Measurements from ENCODE around the gene GLI2. TPM values are rescaled to one million over a fixed set of nuclear protein-coding genes. Genes with fewer than 3 reads are reported as not detected.

Gene GLI2
- total RNA-seq, 1 experiment from 2014 or later = 6.2 TPM

DNA sequence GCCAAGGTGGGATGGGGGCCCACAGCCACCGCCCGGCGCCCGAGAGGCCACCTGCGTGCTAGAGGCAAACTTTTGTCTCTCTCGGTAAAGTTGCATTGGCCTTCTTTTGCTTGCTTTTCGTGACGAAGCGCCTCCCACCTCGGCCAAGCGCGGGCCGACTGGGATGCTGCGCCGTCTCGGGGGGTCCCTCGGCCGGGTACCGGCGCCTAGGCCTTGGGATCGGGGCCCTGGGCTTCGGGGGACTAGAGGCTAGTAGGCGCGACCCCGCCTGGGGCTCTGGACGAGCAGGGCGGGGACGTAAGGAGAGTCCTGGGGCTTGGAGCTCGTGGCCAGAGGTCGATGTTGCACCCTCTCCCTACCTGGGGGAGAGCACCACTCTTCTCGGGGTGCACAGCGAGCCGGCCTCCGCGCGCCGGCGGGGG is 545 bp downstream of the GLI2 start:
- no peaks in the 10 kb centered on the region for H3K27me3 ChIP-seq (ENCODE audit: control insufficient read depth, insufficient read depth, low read length)
- ATAC-seq (peak; percentile 37), DNase-seq (ENCODE audit: low read depth, low spot score) (no peak)
- no peak for TF ChIP-seq SIN3A (IDR thresholded peaks at IDR 0.05; ENCODE audit: borderline replicate concordance, insufficient read depth, low read depth, low read length)
- no peak for TF ChIP-seq TCF7L2 (IDR thresholded peaks at IDR 0.05; ENCODE audit: low read depth, low read length)
- TF ChIP-seq, protein P1, sequence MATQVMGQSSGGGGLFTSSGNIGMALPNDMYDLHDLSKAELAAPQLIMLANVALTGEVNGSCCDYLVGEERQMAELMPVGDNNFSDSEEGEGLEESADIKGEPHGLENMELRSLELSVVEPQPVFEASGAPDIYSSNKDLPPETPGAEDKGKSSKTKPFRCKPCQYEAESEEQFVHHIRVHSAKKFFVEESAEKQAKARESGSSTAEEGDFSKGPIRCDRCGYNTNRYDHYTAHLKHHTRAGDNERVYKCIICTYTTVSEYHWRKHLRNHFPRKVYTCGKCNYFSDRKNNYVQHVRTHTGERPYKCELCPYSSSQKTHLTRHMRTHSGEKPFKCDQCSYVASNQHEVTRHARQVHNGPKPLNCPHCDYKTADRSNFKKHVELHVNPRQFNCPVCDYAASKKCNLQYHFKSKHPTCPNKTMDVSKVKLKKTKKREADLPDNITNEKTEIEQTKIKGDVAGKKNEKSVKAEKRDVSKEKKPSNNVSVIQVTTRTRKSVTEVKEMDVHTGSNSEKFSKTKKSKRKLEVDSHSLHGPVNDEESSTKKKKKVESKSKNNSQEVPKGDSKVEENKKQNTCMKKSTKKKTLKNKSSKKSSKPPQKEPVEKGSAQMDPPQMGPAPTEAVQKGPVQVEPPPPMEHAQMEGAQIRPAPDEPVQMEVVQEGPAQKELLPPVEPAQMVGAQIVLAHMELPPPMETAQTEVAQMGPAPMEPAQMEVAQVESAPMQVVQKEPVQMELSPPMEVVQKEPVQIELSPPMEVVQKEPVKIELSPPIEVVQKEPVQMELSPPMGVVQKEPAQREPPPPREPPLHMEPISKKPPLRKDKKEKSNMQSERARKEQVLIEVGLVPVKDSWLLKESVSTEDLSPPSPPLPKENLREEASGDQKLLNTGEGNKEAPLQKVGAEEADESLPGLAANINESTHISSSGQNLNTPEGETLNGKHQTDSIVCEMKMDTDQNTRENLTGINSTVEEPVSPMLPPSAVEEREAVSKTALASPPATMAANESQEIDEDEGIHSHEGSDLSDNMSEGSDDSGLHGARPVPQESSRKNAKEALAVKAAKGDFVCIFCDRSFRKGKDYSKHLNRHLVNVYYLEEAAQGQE (IDR thresholded peaks at IDR 0.05; ENCODE audit: insufficient read depth in 1 of 2, low read depth in 2 of 2, low read length in 1 of 2) = no peak
- no peak for TF ChIP-seq POLR2AphosphoS5 (IDR thresholded peaks at IDR 0.05; ENCODE audit: low read depth, low read length)
- TF ChIP-seq, protein P2, sequence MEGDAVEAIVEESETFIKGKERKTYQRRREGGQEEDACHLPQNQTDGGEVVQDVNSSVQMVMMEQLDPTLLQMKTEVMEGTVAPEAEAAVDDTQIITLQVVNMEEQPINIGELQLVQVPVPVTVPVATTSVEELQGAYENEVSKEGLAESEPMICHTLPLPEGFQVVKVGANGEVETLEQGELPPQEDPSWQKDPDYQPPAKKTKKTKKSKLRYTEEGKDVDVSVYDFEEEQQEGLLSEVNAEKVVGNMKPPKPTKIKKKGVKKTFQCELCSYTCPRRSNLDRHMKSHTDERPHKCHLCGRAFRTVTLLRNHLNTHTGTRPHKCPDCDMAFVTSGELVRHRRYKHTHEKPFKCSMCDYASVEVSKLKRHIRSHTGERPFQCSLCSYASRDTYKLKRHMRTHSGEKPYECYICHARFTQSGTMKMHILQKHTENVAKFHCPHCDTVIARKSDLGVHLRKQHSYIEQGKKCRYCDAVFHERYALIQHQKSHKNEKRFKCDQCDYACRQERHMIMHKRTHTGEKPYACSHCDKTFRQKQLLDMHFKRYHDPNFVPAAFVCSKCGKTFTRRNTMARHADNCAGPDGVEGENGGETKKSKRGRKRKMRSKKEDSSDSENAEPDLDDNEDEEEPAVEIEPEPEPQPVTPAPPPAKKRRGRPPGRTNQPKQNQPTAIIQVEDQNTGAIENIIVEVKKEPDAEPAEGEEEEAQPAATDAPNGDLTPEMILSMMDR (IDR thresholded peaks at IDR 0.05) = no peak
- ChIA-PET CTCF (interaction anchor here (0.6 to 0.8 kb wide), 2 partner anchors 213 to 293 kb away, joined by 3 read pairs; no protein-coding TSS in a partner anchor), POLR2A (no interaction called here)
- H3K9me3 ChIP-seq (ENCODE audit: control insufficient read depth, insufficient read depth, low read depth, low read length) = no peaks in the 10 kb centered on the region
- H3K4me3 ChIP-seq (ENCODE audit: low read depth in 2 of 2, low read length in 2 of 2) = peak overlapping the region; percentile 66 to 72
- in situ Hi-C loops (cut with HindIII; ENCODE audit: low pct_unique_long_range_greater_than_20kb, low sequenced_read_pairs) (no loop called here), intact Hi-C loops (cut with micrococcal nuclease; ENCODE audit: unreplicated experiment) (no loop called here)
- BruUV-seq (replicated peaks) = no TSS peak
- peak overlapping the region; percentile 69; the same call in 1 of the 2 replicates for H3K27ac ChIP-seq (ENCODE audit: low read length)
- H3K36me3 ChIP-seq (ENCODE audit: control insufficient read depth, insufficient read depth, low read length) = no peaks in the 10 kb centered on the region
- H3K4me1 ChIP-seq (ENCODE audit: control insufficient read depth, insufficient read depth, low read length) = peaks cover 24% of the 10 kb centered on the region

DNA sequence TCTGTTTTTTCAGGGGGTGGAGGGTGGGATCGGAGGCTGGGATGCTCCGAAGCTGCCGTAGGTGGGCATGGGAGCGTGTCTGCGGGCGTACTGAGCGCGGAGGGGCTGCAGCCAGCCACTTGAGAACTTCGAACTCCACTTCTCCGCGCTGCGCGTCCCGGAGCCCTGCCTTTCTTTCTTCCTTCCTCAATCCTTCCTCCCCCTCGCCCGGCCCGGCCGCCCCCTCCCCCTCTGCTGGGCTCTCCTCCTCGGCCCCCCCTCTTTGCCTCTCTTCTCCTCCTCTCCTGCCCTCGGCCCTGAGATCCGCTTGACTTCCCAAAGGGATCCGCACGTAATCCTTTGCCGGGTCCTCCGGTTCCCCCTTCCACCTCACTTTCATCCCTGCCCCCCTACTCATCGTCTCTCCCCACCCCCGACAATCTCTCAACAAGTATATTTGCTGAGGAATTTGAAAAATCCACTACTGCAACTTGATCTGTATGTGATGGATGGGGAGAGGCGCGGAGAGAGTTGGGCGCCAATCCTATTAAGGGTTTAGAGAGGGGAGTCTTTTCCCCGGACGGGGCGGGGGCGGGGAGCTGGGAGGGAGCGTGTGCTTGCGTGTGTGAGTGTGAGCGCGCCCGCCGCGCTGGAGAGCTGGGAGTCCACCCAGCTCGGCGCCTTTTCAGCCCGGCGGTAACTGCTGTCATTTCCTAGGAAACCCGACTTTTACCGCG is 1.1 kb downstream of the GLI2 start:
- in situ Hi-C loops (cut with HindIII; ENCODE audit: low pct_unique_long_range_greater_than_20kb, low sequenced_read_pairs) = no loop called here
- POLR2A ChIA-PET = interaction anchor here (0.6 kb wide), 1 partner anchor 293 kb away, joined by 3 read pairs; no protein-coding TSS in a partner anchor
- TF ChIP-seq POLR2AphosphoS5 (IDR thresholded peaks at IDR 0.05; ENCODE audit: low read depth, low read length) (no peak), TCF7L2 (IDR thresholded peaks at IDR 0.05; ENCODE audit: low read depth, low read length) (no peak)
- Histone ChIP-seq H3K9me3 (ENCODE audit: control insufficient read depth, insufficient read depth, low read depth, low read length) (no peaks in the 10 kb centered on the region), H3K4me3 (ENCODE audit: low read depth in 2 of 2, low read length in 2 of 2) (peak overlapping the region; percentile 66 to 72), H3K36me3 (ENCODE audit: control insufficient read depth, insufficient read depth, low read length) (no peaks in the 10 kb centered on the region), H3K27me3 (ENCODE audit: control insufficient read depth, insufficient read depth, low read length) (no peaks in the 10 kb centered on the region), H3K4me1 (ENCODE audit: control insufficient read depth, insufficient read depth, low read length) (peaks cover 24% of the 10 kb centered on the region), H3K27ac (ENCODE audit: low read length) (peak overlapping the region; percentile 69)
- CTCF ChIA-PET = interaction anchor here (0.6 to 0.8 kb wide), 2 partner anchors 292 to 1295 kb away, joined by 3 to 4 read pairs; no protein-coding TSS in a partner anchor
- no TSS peak for BruUV-seq (replicated peaks)
- DNase-seq (ENCODE audit: low read depth, low spot score) (no peak), ATAC-seq (peak; percentile 41)
- intact Hi-C loops (cut with micrococcal nuclease; ENCODE audit: unreplicated experiment) = no loop called here
